Measurements from ENCODE around the gene F10. TPM values are rescaled to one million over a fixed set of nuclear protein-coding genes. Genes with fewer than 3 reads are reported as not detected.
"Not testable (repeated sequence)": the region's sequence is repeated elsewhere in the genome, so short reads cannot be mapped to it uniquely, and the experiment has no call there.

Gene F10
- total and polyA plus RNA-seq, 9 of the 15 experiments (the other 6 are each of a cell fraction or from before 2014, with no cell fraction given) = 0.04 to 0.09 (median 0.07) TPM; not detected in 5

- TF ChIP-seq AFF4 (CRISPR knock-in tag; IDR thresholded peaks at IDR 0.05) = no peak
These were observed 11.7 kb upstream of the F10 start (continued) for GRCh38 chr13:113110852-113111315.

GRCh38 chr13:113111821-113112220, 10.8 kb upstream of the F10 start:
- FAIRE-seq; H2AFZ ChIP-seq (ENCODE audit: low read depth, low read length); POLR2A ChIA-PET; H3K79me2 ChIP-seq (ENCODE audit: control insufficient read depth, insufficient read depth, low read length); H3K9me1 ChIP-seq (ENCODE audit: control insufficient read depth, insufficient read depth, low read length); in situ Hi-C loops (cut with MboI); CTCF ChIA-PET (ENCODE audit: low intra/inter-chr PET ratio); ATAC-seq; H3K4me1 ChIP-seq (replicated peaks in 1 of 2; ENCODE audit: control insufficient read depth in 2 of 2, insufficient read depth in 2 of 2, low read length in 2 of 2); H4K20me1 ChIP-seq (replicated peaks; ENCODE audit: control insufficient read depth, insufficient read depth, low read length); H3K4me3 ChIP-seq; H3K9me3 ChIP-seq (replicated peaks; ENCODE audit: control insufficient read depth, insufficient read depth, low read depth, low read length); H3K4me2 ChIP-seq (ENCODE audit: insufficient read depth, low read length); H3K36me3 ChIP-seq (ENCODE audit: control insufficient read depth, insufficient read depth, low read length); H3K27ac ChIP-seq (ENCODE audit: extremely low read depth, low read depth, low read length); intact Hi-C loops (cut with micrococcal nuclease); H3K9ac ChIP-seq (ENCODE audit: insufficient read depth in 1 of 2, low read depth in 2 of 2, low read length in 2 of 2); DNase-seq (ENCODE audit: extremely low read depth in 1 of 4, low spot score in 3 of 4); BruUV-seq (replicated peaks): not testable (repeated sequence)
- H3K27me3 ChIP-seq (ENCODE audit: control insufficient read depth in 2 of 2, insufficient read depth in 2 of 2, low read length in 2 of 2) = peaks cover 2 to 25% of the 10 kb centered on the region in 2 experiments; a peak in 3 of 5 replicates
- 7% methylated on average over 3 of the region's 5 CpGs for WGBS (ENCODE audit: insufficient coverage, low coverage, missing lambda C conversion rate)

GRCh38 chr13:113112475-113112874, 10.1 kb upstream of the F10 start:
- POLR2A ChIA-PET; FAIRE-seq; H4K20me1 ChIP-seq (replicated peaks; ENCODE audit: control insufficient read depth, insufficient read depth, low read length); H3K4me1 ChIP-seq (replicated peaks in 1 of 2; ENCODE audit: control insufficient read depth in 2 of 2, insufficient read depth in 2 of 2, low read length in 2 of 2); CTCF ChIA-PET (ENCODE audit: low intra/inter-chr PET ratio); H3K9ac ChIP-seq (ENCODE audit: insufficient read depth in 1 of 2, low read depth in 2 of 2, low read length in 2 of 2); H2AFZ ChIP-seq (ENCODE audit: low read depth, low read length); H3K36me3 ChIP-seq (ENCODE audit: control insufficient read depth, insufficient read depth, low read length); H3K4me3 ChIP-seq; DNase-seq (ENCODE audit: extremely low read depth in 1 of 4, low spot score in 3 of 4); in situ Hi-C loops (cut with MboI); intact Hi-C loops (cut with micrococcal nuclease); H3K9me1 ChIP-seq (ENCODE audit: control insufficient read depth, insufficient read depth, low read length); H3K9me3 ChIP-seq (replicated peaks; ENCODE audit: control insufficient read depth, insufficient read depth, low read depth, low read length); H3K79me2 ChIP-seq (ENCODE audit: control insufficient read depth, insufficient read depth, low read length); ATAC-seq; H3K4me2 ChIP-seq (ENCODE audit: insufficient read depth, low read length); BruUV-seq (replicated peaks); H3K27ac ChIP-seq (ENCODE audit: extremely low read depth, low read depth, low read length): not testable (repeated sequence)
- peaks cover 2 to 32% of the 10 kb centered on the region in 2 experiments; a peak in 3 of 5 replicates for H3K27me3 ChIP-seq (ENCODE audit: control insufficient read depth in 2 of 2, insufficient read depth in 2 of 2, low read length in 2 of 2)
- WGBS (ENCODE audit: insufficient coverage, low coverage, missing lambda C conversion rate) = 17% methylated on average over 1 of the region's 1 CpG

All from K562 (cell line).